GM12878 (cell line): ENCODE results near the gene HPSE2. TPM values are rescaled to one million over a fixed set of nuclear protein-coding genes. Genes with fewer than 3 reads are reported as not detected.

Experiments
- ATAC-seq: fragments of 200-7000 bp; cut with Tn5 transposase; 3 replicates; pipeline ENCODE4 v1.9.1; 2020; ENCODE audit warnings: mild to moderate bottlenecking, moderate library complexity
- BruUV-seq: library from RNA; stranded (reverse); fragments of 400-500 nt; replicated peaks from 2 replicates; lab custom pipeline; 2021; lab: Mats Ljungman, UMichigan
- CTCF ChIA-PET: fragments of 300-600 bp; sonication (Branson Sonifier 250); formaldehyde crosslinking; extraction: SDS; loops from one replicate; lab custom pipeline; 2021; ENCODE audit warnings: inconsistent platforms; lab: Yijun Ruan, JAX
- POLR2A ChIA-PET: fragments of 350-600 bp; formaldehyde crosslinking; extraction: SDS; loops from one replicate; lab custom pipeline; 2021; ENCODE audit warnings: inconsistent platforms; lab: Charles Lee
- RAD21 ChIA-PET: fragments of 300-600 bp; sonication (Branson Sonifier 250); formaldehyde crosslinking; loops from one replicate; lab custom pipeline; 2023; ENCODE audit warnings: antibody characterized with exemption; ENCODE audit not compliant: unreplicated experiment; lab: Charles Lee
- SMC1A ChIA-PET: fragments of 300-600 bp; sonication (Branson Sonifier 250); formaldehyde crosslinking; loops from one replicate; lab custom pipeline; 2023; ENCODE audit not compliant: unreplicated experiment, uncharacterized antibody; lab: Charles Lee
- DNase-seq: peaks from one replicate; pipeline ENCODE4 v3.0.0-alpha.2; 2011; ENCODE audit warnings: low read depth, low spot score
- FAIRE-seq: peaks from 3 replicates; lab custom pipeline; 2011; peaks lifted over from hg19 to GRCh38; lab: Jason Lieb, UNC
- H2AFZ ChIP-seq: 2 replicates; pipeline ENCODE4 v1.6.0; 2011; ENCODE audit warnings: low read depth, low read length, control low read depth; ENCODE audit not compliant: control insufficient read depth
- H3K27ac ChIP-seq: 2 replicates; pipeline ENCODE4 v1.5.1; 2011; ENCODE audit warnings: control low read depth; ENCODE audit not compliant: control insufficient read depth, insufficient read depth
- H3K27me3 ChIP-seq, 2 experiments: replicated peaks in 1 of 2; 2 replicates each; pipeline versions ENCODE4 v1.6.0 to v1.6.1; 2011; ENCODE audit warnings: low read length in 1 of 2; ENCODE audit not compliant: control insufficient read depth in 2 of 2, insufficient read depth in 2 of 2
- H3K36me3 ChIP-seq, 2 experiments: 2 replicates each; pipeline ENCODE4 v1.5.1; 2011; ENCODE audit warnings: low read length in 1 of 2; ENCODE audit not compliant: control insufficient read depth in 2 of 2, insufficient read depth in 2 of 2
- H3K4me1 ChIP-seq: 2 replicates; pipeline ENCODE4 v1.6.1; 2011; ENCODE audit warnings: mild to moderate bottlenecking, low read length, moderate library complexity, mixed read lengths; ENCODE audit not compliant: control insufficient read depth, insufficient read depth
- H3K4me2 ChIP-seq: 2 replicates; pipeline ENCODE4 v1.6.0; 2011; ENCODE audit warnings: control low read depth; ENCODE audit not compliant: control insufficient read depth, insufficient read depth
- H3K4me3 ChIP-seq: fragments of 200-600 bp; sonication (generic); 2 replicates; pipeline ENCODE4 v1.5.1; 2016
- H3K79me2 ChIP-seq: 2 replicates; pipeline ENCODE4 v1.6.0; 2011; ENCODE audit warnings: low read length; ENCODE audit not compliant: control insufficient read depth, insufficient read depth
- H3K9ac ChIP-seq: 2 replicates; pipeline ENCODE4 v1.8.0; 2011; ENCODE audit warnings: low read length, control low read depth, mixed read lengths; ENCODE audit not compliant: control insufficient read depth, insufficient read depth
- H3K9me3 ChIP-seq: replicated peaks from 3 replicates; pipeline ENCODE4 v1.5.1; 2011; ENCODE audit warnings: mild to moderate bottlenecking, low read length; ENCODE audit not compliant: control insufficient read depth, insufficient read depth
- H4K20me1 ChIP-seq: 2 replicates; pipeline ENCODE4 v1.6.0; 2011; ENCODE audit not compliant: control insufficient read depth, insufficient read depth
- CBFB ChIP-seq: IDR thresholded peaks from 2 replicates; pipeline ENCODE4 v1.6.1; 2016; ENCODE audit warnings: antibody characterized with exemption, low read depth
- PML ChIP-seq: IDR thresholded peaks from 2 replicates; pipeline ENCODE4 v1.6.1; 2012; ENCODE audit warnings: low read length, inconsistent platforms
- POLR2A ChIP-seq: IDR thresholded peaks from 2 replicates; pipeline ENCODE4 v1.6.1; 2011; ENCODE audit warnings: low read depth, mild to moderate bottlenecking, low read length
- RAD21 ChIP-seq: IDR thresholded peaks from 2 replicates; pipeline ENCODE4 v1.6.1; 2011; ENCODE audit warnings: mild to moderate bottlenecking, low read depth, low read length, moderate library complexity; ENCODE audit not compliant: insufficient read depth
- ZNF24 ChIP-seq: fragments of 450-650 bp; IDR thresholded peaks from 2 replicates; pipeline ENCODE4 v1.6.1; 2017; ENCODE audit warnings: antibody characterized with exemption, mild to moderate bottlenecking
- whole genome bisulfite sequencing: methylation state at CpG from one replicate; pipeline ENCODE4 v1.1.6; 2016; ENCODE audit warnings: low lambda C conversion rate; ENCODE audit not compliant: insufficient replicate concordance, insufficient coverage; ENCODE audit errors: missing lambda C conversion rate; 5-methylcytosine and 5-hydroxymethylcytosine counted together
- in situ Hi-C: fragments of 300-500 bp; cut with MboI; formaldehyde crosslinking; loops from 9 replicates; pipeline ENCODE4 v1.14.3; 2018; ENCODE audit warnings: mixed read lengths
- intact Hi-C: fragments of 100-400 bp; cut with micrococcal nuclease; formaldehyde crosslinking; loops from one replicate; pipeline ENCODE4 v1.14.2; 2022; ENCODE audit not compliant: unreplicated experiment
- polyA plus RNA-seq, 11 experiments: library from polyadenylated mRNA; depleted of rRNA in 4 of 11; unstranded in 6 of 11; stranded (reverse) in 5 of 11; fragments of >200 nt; fragmentation: Nextera tagmentation in 4 of 11; fragmentation: Illumina TruSeq in 1 of 11; extraction: Ambion mirVana in 4 of 11; extraction: Trizol in 1 of 11; gene quantifications; 1 replicate in 1 of 11; 2 replicates in 10 of 11; pipeline versions ENCODE4 v1.2.1 to v1.2.3, GENCODE V29; 2011 to 2016; ENCODE audit warnings: inconsistent platforms in 2 of 11, missing spikeins in 2 of 11, low read depth in 1 of 11
- total RNA-seq, 4 experiments: library from RNA; depleted of rRNA in 3 of 4; stranded (reverse); fragments of >200 nt in 3 of 4; fragmentation: Illumina TruSeq in 1 of 4; extraction: Trizol in 1 of 4; gene quantifications; 2 replicates each; pipeline versions ENCODE4 v1.2.1 to v1.2.3, GENCODE V29; 2013 to 2021
- TF ChIP-seq, protein P1 (sequence below): IDR thresholded peaks from 2 replicates; pipeline ENCODE4 v1.6.1; 2012; ENCODE audit warnings: improper control_type of control experiment, low read depth, low read length; ENCODE audit not compliant: insufficient replicate concordance
- TF ChIP-seq, protein P2 (sequence below): fragments of 450-650 bp; formaldehyde crosslinking; IDR thresholded peaks from 2 replicates; pipeline ENCODE4 v1.4.0; 2020; ENCODE audit warnings: mild to moderate bottlenecking, moderate library complexity
- TF ChIP-seq, protein P3 (sequence below), 3 experiments: IDR thresholded peaks in 2 of 3; conservative IDR thresholded peaks in 1 of 3; 2 replicates each; pipeline ENCODE4 v1.5.1; 2011; ENCODE audit warnings: low read depth in 3 of 3, low read length in 3 of 3, mild to moderate bottlenecking in 3 of 3, control low read depth in 2 of 3, moderate library complexity in 2 of 3, inconsistent platforms in 1 of 3, mixed read lengths in 1 of 3; ENCODE audit not compliant: control insufficient read depth in 2 of 3, insufficient read depth in 1 of 3; ENCODE audit errors: extremely low read depth in 1 of 3
- TF ChIP-seq, protein P4 (sequence below): IDR thresholded peaks from 2 replicates; pipeline ENCODE4 v1.6.1; 2011; ENCODE audit warnings: borderline replicate concordance, low read depth, mild to moderate bottlenecking, moderate library complexity, low read length; ENCODE audit not compliant: insufficient read depth, poor library complexity, severe bottlenecking

The HPSE2 gene
- total and polyA plus RNA-seq, 10 of the 15 experiments (the other 5 are each of a cell fraction or from before 2014, with no cell fraction given), result 0.06 TPM; not detected in 9

DNA sequence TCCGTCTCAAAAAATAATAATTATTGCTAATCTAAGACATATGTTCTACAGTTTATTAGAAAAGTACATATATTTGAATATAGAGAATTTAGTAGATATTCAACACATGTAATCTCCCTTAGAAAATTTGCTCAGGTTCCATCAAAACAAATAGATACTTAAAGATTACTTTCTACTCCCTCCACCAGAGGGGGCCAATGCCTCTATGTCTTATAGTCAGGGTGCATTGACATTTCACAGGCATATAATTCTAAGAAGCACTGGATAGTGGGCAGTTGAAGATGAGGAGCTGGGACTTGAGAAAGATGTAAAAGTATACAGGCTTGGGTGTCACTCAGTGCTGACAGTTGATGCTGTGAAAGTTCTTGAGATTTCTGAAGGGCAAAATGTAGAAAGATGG is 487.4 kb downstream of the HPSE2 start:
- BruUV-seq, result no TSS peak
- SMC1A ChIA-PET, result no interaction called here
- TF ChIP-seq, protein P1, sequence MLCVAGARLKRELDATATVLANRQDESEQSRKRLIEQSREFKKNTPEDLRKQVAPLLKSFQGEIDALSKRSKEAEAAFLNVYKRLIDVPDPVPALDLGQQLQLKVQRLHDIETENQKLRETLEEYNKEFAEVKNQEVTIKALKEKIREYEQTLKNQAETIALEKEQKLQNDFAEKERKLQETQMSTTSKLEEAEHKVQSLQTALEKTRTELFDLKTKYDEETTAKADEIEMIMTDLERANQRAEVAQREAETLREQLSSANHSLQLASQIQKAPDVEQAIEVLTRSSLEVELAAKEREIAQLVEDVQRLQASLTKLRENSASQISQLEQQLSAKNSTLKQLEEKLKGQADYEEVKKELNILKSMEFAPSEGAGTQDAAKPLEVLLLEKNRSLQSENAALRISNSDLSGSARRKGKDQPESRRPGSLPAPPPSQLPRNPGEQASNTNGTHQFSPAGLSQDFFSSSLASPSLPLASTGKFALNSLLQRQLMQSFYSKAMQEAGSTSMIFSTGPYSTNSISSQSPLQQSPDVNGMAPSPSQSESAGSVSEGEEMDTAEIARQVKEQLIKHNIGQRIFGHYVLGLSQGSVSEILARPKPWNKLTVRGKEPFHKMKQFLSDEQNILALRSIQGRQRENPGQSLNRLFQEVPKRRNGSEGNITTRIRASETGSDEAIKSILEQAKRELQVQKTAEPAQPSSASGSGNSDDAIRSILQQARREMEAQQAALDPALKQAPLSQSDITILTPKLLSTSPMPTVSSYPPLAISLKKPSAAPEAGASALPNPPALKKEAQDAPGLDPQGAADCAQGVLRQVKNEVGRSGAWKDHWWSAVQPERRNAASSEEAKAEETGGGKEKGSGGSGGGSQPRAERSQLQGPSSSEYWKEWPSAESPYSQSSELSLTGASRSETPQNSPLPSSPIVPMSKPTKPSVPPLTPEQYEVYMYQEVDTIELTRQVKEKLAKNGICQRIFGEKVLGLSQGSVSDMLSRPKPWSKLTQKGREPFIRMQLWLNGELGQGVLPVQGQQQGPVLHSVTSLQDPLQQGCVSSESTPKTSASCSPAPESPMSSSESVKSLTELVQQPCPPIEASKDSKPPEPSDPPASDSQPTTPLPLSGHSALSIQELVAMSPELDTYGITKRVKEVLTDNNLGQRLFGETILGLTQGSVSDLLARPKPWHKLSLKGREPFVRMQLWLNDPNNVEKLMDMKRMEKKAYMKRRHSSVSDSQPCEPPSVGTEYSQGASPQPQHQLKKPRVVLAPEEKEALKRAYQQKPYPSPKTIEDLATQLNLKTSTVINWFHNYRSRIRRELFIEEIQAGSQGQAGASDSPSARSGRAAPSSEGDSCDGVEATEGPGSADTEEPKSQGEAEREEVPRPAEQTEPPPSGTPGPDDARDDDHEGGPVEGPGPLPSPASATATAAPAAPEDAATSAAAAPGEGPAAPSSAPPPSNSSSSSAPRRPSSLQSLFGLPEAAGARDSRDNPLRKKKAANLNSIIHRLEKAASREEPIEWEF, result no peak
- TF ChIP-seq PML (no peak), CBFB (no peak), ZNF24 (no peak), POLR2A (no peak), RAD21 (peak; percentile 59)
- TF ChIP-seq, protein P2, sequence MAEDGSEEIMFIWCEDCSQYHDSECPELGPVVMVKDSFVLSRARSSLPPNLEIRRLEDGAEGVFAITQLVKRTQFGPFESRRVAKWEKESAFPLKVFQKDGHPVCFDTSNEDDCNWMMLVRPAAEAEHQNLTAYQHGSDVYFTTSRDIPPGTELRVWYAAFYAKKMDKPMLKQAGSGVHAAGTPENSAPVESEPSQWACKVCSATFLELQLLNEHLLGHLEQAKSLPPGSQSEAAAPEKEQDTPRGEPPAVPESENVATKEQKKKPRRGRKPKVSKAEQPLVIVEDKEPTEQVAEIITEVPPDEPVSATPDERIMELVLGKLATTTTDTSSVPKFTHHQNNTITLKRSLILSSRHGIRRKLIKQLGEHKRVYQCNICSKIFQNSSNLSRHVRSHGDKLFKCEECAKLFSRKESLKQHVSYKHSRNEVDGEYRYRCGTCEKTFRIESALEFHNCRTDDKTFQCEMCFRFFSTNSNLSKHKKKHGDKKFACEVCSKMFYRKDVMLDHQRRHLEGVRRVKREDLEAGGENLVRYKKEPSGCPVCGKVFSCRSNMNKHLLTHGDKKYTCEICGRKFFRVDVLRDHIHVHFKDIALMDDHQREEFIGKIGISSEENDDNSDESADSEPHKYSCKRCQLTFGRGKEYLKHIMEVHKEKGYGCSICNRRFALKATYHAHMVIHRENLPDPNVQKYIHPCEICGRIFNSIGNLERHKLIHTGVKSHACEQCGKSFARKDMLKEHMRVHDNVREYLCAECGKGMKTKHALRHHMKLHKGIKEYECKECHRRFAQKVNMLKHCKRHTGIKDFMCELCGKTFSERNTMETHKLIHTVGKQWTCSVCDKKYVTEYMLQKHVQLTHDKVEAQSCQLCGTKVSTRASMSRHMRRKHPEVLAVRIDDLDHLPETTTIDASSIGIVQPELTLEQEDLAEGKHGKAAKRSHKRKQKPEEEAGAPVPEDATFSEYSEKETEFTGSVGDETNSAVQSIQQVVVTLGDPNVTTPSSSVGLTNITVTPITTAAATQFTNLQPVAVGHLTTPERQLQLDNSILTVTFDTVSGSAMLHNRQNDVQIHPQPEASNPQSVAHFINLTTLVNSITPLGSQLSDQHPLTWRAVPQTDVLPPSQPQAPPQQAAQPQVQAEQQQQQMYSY (CRISPR knock-in tag), result no peak
- TF ChIP-seq, protein P3, sequence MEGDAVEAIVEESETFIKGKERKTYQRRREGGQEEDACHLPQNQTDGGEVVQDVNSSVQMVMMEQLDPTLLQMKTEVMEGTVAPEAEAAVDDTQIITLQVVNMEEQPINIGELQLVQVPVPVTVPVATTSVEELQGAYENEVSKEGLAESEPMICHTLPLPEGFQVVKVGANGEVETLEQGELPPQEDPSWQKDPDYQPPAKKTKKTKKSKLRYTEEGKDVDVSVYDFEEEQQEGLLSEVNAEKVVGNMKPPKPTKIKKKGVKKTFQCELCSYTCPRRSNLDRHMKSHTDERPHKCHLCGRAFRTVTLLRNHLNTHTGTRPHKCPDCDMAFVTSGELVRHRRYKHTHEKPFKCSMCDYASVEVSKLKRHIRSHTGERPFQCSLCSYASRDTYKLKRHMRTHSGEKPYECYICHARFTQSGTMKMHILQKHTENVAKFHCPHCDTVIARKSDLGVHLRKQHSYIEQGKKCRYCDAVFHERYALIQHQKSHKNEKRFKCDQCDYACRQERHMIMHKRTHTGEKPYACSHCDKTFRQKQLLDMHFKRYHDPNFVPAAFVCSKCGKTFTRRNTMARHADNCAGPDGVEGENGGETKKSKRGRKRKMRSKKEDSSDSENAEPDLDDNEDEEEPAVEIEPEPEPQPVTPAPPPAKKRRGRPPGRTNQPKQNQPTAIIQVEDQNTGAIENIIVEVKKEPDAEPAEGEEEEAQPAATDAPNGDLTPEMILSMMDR (IDR thresholded peaks at IDR 0.05 in 2 of 3, conservative IDR thresholded peaks at IDR 0.05 in 1 of 3; ENCODE audit: control insufficient read depth in 2 of 3, extremely low read depth in 1 of 3, insufficient read depth in 1 of 3, low read depth in 3 of 3, low read length in 3 of 3), result peak; percentile 36 to 41 (median 36); a peak in 4 of 6 replicates
- TF ChIP-seq, protein P4, sequence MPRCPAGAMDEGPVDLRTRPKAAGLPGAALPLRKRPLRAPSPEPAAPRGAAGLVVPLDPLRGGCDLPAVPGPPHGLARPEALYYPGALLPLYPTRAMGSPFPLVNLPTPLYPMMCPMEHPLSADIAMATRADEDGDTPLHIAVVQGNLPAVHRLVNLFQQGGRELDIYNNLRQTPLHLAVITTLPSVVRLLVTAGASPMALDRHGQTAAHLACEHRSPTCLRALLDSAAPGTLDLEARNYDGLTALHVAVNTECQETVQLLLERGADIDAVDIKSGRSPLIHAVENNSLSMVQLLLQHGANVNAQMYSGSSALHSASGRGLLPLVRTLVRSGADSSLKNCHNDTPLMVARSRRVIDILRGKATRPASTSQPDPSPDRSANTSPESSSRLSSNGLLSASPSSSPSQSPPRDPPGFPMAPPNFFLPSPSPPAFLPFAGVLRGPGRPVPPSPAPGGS, result no peak

More for the DNA sequence above, 487.4 kb downstream of the HPSE2 start:
- DNase-seq (no peak), ATAC-seq (peak; percentile 50; the same call in 2 of the 3 replicates), FAIRE-seq (no peak)
- ChIA-PET RAD21 (interaction anchor here (1.0 kb wide), 1 partner anchor 499 kb away, joined by 3 read pairs; no protein-coding TSS in a partner anchor), CTCF (interaction anchor here (0.7 to 1.3 kb wide), 4 partner anchors 19 to 498 kb away, joined by 3 to 5 read pairs (median 4); no protein-coding TSS in a partner anchor), POLR2A (no interaction called here)
- intact Hi-C loops, result loop anchor here (1.0 to 10.0 kb wide), 5 partner anchors 281 to 529 kb away; no protein-coding TSS in a partner anchor
- H3K9ac ChIP-seq, result no peak overlapping the region
- no peaks in the 10 kb centered on the region for H3K4me1 ChIP-seq
- no peaks in the 10 kb centered on the region for H3K79me2 ChIP-seq
- no peaks in the 10 kb centered on the region for H3K36me3 ChIP-seq
- no peak overlapping the region for H3K4me3 ChIP-seq
- 0% methylated on average over 1 of the region's 1 CpG for WGBS
- no peaks in the 10 kb centered on the region for H3K9me3 ChIP-seq
- no peaks in the 10 kb centered on the region for H4K20me1 ChIP-seq
- no peak overlapping the region for H2AFZ ChIP-seq
- in situ Hi-C loops, result loop anchor here (10.0 kb wide), 1 partner anchor 497 kb away; no protein-coding TSS in a partner anchor
- H3K4me2 ChIP-seq, result no peak overlapping the region
- no peaks in the 10 kb centered on the region for H3K27me3 ChIP-seq
- H3K27ac ChIP-seq, result no peak overlapping the region
